LNCAP (cell line): ENCODE measurements around the gene COL12A1.

Experiments used
- CTCF ChIP-seq: fragments of 450-650 bp; IDR thresholded peaks from 2 replicates; pipeline ENCODE4 v1.5.1; 2017; ENCODE audit warnings: mild to moderate bottlenecking

The COL12A1 gene

GRCh38 chr6:75183099-75183541, 22.7 kb downstream of the COL12A1 start:
- TF ChIP-seq CTCF = no peak

GRCh38 chr6:75180864-75181263, 25.0 kb downstream of the COL12A1 start:
- no peak for TF ChIP-seq CTCF

GRCh38 chr6:75178757-75179156, 27.1 kb downstream of the COL12A1 start:
- no peak for TF ChIP-seq CTCF

GRCh38 chr6:75176076-75176582, 29.7 kb downstream of the COL12A1 start:
- no peak for TF ChIP-seq CTCF

- TF ChIP-seq CTCF = no peak
Measured at GRCh38 chr6:75171986-75172385, 33.9 kb downstream of the COL12A1 start.

GRCh38 chr6:75171567-75171966, 34.3 kb downstream of the COL12A1 start:
- TF ChIP-seq CTCF = no peak

GRCh38 chr6:75170691-75171560, 34.9 kb downstream of the COL12A1 start:
- TF ChIP-seq CTCF = no peak
